ENCODE results near the gene LCN2. TPM values are rescaled to one million over a fixed set of nuclear protein-coding genes. Genes with fewer than 3 reads are reported as not detected.
A peak's percentile ranks its signal among the peaks of the same experiment; 100 is the strongest.
"Not testable (repeated sequence)": the region's sequence is repeated elsewhere in the genome, so short reads cannot be mapped to it uniquely, and the experiment has no call there.

Gene LCN2
- total RNA-seq, 1 experiment from 2014 or later, result 153 TPM

DNA sequence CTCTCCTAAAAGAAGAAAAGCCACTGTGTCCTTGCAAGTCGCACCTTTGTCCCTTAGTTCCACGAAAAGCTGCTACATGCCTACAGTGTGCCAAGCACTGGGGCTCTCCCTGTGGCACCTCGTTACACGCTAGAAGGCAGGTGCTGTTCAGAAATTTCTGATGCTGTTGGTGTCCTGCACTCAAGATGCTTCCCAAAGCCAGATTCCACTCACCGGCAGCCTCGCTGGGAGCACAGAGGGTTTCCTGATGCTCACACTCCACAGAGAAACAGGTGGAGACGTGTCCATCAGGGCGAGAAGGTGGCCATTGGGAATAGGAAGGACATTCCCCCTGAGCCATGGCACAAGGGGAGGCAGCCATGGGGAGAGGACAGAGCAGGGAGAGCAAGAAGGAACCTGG lies 17.9 kb upstream of the LCN2 start:
- H2AFZ ChIP-seq (ENCODE audit: low read length); H4K20me1 ChIP-seq (ENCODE audit: low read length); BruUV-seq (replicated peaks); DNase-seq; H3K27ac ChIP-seq (ENCODE audit: low read length); POLR2A ChIA-PET (ENCODE audit: unreplicated experiment); H3K4me3 ChIP-seq (ENCODE audit: low read length); H3K27me3 ChIP-seq (ENCODE audit: low read length); H3F3A ChIP-seq (ENCODE audit: low read length, unreplicated experiment); H3K9me2 ChIP-seq (replicated peaks; ENCODE audit: low read length); H3K36me3 ChIP-seq (ENCODE audit: low read depth, low read length); intact Hi-C loops (cut with micrococcal nuclease); CTCF ChIA-PET; H3K4me2 ChIP-seq (ENCODE audit: low read length); H3K9ac ChIP-seq (ENCODE audit: low read length); H3K9me3 ChIP-seq (ENCODE audit: low read length); H3K4me1 ChIP-seq (ENCODE audit: insufficient read depth, low read length); ATAC-seq: not testable (repeated sequence)
- H3K79me2 ChIP-seq (ENCODE audit: low read length), result peaks cover 18% of the 10 kb centered on the region

DNA sequence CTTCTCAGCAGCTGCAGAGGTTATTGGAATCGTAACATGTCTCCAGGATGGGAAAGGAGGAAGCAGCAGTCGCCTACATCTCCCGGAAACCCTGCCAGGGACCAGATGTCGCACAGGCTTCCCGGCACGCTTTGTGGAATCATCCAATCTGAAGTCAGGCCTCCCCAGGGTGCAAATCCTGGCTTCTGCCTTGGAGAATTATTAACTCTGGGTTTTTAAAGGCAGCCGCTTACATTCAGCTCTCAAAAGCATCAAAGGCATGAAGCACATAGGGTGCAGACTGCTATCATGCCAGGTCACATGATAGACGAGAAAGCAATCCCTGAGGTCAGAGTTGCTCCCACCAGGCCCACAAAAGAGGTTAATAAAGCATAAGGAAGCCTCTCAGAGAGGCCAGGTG lies 17.1 kb upstream of the LCN2 start:
- BruUV-seq (replicated peaks); H2AFZ ChIP-seq (ENCODE audit: low read length); H3K9ac ChIP-seq (ENCODE audit: low read length); H4K20me1 ChIP-seq (ENCODE audit: low read length); ATAC-seq; H3K27ac ChIP-seq (ENCODE audit: low read length); CTCF ChIA-PET; H3K27me3 ChIP-seq (ENCODE audit: low read length); POLR2A ChIA-PET (ENCODE audit: unreplicated experiment); H3K4me1 ChIP-seq (ENCODE audit: insufficient read depth, low read length); H3K4me2 ChIP-seq (ENCODE audit: low read length); H3K36me3 ChIP-seq (ENCODE audit: low read depth, low read length); H3K9me3 ChIP-seq (ENCODE audit: low read length); H3K4me3 ChIP-seq (ENCODE audit: low read length); H3K9me2 ChIP-seq (replicated peaks; ENCODE audit: low read length); DNase-seq; H3F3A ChIP-seq (ENCODE audit: low read length, unreplicated experiment); intact Hi-C loops (cut with micrococcal nuclease): not testable (repeated sequence)
- peaks cover 10% of the 10 kb centered on the region for H3K79me2 ChIP-seq (ENCODE audit: low read length)

DNA sequence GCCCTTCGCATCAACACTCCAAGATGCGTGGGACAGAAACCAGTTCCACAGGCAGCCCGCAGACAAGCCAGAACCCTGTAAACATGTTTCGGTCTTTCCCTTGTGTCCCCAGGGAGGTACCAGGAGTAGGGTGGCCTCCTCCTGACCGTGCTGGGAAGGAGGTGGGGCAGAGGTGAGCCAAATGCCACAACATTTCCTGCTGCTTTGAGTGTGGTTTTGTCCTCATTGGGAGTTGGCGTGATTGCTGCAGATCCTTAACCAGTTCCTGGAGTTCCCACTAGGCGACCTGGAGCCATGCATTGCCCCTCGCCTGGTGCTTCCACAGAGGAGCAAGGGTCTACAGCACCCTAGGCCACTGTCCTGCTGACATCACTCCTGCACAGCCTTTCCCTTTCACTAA lies 13.7 kb upstream of the LCN2 start:
- H3K36me3 ChIP-seq (ENCODE audit: low read depth, low read length); H3K4me2 ChIP-seq (ENCODE audit: low read length); H3K4me3 ChIP-seq (ENCODE audit: low read length); H3K27me3 ChIP-seq (ENCODE audit: low read length); CTCF ChIA-PET; H3K27ac ChIP-seq (ENCODE audit: low read length); H3K9me2 ChIP-seq (replicated peaks; ENCODE audit: low read length); ATAC-seq; BruUV-seq (replicated peaks); H3K9ac ChIP-seq (ENCODE audit: low read length); POLR2A ChIA-PET (ENCODE audit: unreplicated experiment); H2AFZ ChIP-seq (ENCODE audit: low read length); H3F3A ChIP-seq (ENCODE audit: low read length, unreplicated experiment); H3K4me1 ChIP-seq (ENCODE audit: insufficient read depth, low read length); H3K79me2 ChIP-seq (ENCODE audit: low read length); H4K20me1 ChIP-seq (ENCODE audit: low read length); DNase-seq; H3K9me3 ChIP-seq (ENCODE audit: low read length); intact Hi-C loops (cut with micrococcal nuclease): not testable (repeated sequence)

DNA sequence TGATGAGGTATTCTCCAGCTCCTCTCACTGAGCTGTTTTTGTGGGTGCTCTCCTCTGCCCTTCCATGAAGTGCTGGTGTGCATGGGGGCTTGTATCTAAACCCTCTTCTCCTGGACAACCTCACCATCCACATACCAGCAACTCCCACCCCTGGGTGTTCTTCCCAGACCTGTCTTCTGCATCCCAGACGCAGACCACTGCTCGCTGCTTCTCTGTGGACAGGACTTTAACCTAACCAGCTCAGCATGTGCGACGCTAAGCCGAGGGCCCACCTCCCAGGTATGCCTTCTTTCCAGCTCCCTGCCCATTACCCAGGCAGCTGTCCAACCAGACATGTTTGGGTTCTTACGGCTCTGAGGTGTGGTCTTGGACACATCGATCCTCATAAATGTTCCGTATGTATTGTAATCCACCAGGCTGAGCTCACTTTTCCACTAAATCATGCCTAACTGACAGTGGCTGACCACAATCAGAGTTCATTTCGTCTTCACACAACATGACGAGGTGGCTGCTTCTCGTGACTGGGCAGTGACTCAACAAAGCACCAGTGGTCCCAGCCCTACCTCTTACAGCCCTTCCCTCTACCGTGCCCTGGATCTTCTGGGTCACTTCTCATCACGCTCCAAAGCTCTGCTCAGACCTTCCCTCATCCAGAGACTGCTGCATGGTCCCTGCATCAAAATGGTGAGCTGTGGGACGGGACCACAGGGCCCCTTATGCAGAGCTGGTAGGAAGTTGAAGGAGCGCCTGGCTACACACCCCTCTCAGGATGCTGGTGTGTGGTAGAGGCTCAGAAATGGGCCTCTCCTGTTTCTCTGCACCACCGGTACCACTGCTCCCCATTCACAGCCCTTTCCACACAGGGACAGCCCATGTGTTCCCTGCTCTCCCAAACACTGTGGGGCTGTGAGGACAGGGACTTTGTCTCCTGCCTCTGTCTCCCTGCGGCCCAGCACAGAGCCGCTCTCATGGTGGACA lies 12.1 kb upstream of the LCN2 start:
- no TSS peak for BruUV-seq (replicated peaks)

More for the DNA sequence above, 12.1 kb upstream of the LCN2 start:
- no peaks in the 10 kb centered on the region for H3K9me2 ChIP-seq (replicated peaks; ENCODE audit: low read length)
- CTCF ChIA-PET, result interaction anchor here (0.6 kb wide), 1 partner anchor 14 kb away, joined by 6 read pairs; no protein-coding TSS in a partner anchor
- no peaks in the 10 kb centered on the region for H3K36me3 ChIP-seq (ENCODE audit: low read depth, low read length)
- peaks cover 7% of the 10 kb centered on the region for H3K4me1 ChIP-seq (ENCODE audit: insufficient read depth, low read length)
- DNase-seq (peak; percentile 63), ATAC-seq (peak; percentile 48)
- intact Hi-C loops (cut with micrococcal nuclease), result no loop called here
- no peak overlapping the region; the same call in 1 of the 2 replicates for H3K9ac ChIP-seq (ENCODE audit: low read length)
- peak overlapping the region; percentile 57 for H3K27ac ChIP-seq (ENCODE audit: low read length)
- no peaks in the 10 kb centered on the region for H4K20me1 ChIP-seq (ENCODE audit: low read length)
- POLR2A ChIA-PET (ENCODE audit: unreplicated experiment), result no interaction called here
- no peak overlapping the region for H2AFZ ChIP-seq (ENCODE audit: low read length)
- no peak overlapping the region for H3K4me2 ChIP-seq (ENCODE audit: low read length)
- no peaks in the 10 kb centered on the region for H3K79me2 ChIP-seq (ENCODE audit: low read length)
- TF ChIP-seq EZH2phosphoT487 (IDR thresholded peaks at IDR 0.05; ENCODE audit: borderline replicate concordance, low read length), result no peak
- no peak for TF ChIP-seq EZH2 (IDR thresholded peaks at IDR 0.05; ENCODE audit: low read length, unreplicated experiment)
- H3K27me3 ChIP-seq (ENCODE audit: low read length), result no peaks in the 10 kb centered on the region
- H3K9me3 ChIP-seq (ENCODE audit: low read length), result no peaks in the 10 kb centered on the region
- H3K4me3 ChIP-seq (ENCODE audit: low read length), result no peak overlapping the region
- H3F3A ChIP-seq (ENCODE audit: low read length, unreplicated experiment), result no peaks in the 10 kb centered on the region

All from PC-3 (cell line).